ENCODE measurements around the gene OGFOD1. TPM values are rescaled to one million over a fixed set of nuclear protein-coding genes. Genes with fewer than 3 reads are reported as not detected.

The OGFOD1 gene
- total and polyA plus RNA-seq, 2 of the 13 experiments (the other 11 are each of a cell fraction or from before 2014, with no cell fraction given): 35.2 to 81.3 TPM

- TF ChIP-seq HMGXB4 (CRISPR knock-in tag; IDR thresholded peaks at IDR 0.05; ENCODE audit: borderline replicate concordance in 1 of 2, low read depth in 1 of 2): peak in 1 of 2 experiments; percentile 42; a peak in 1 of 4 replicates
- TF ChIP-seq ZSCAN31 (CRISPR knock-in tag; IDR thresholded peaks at IDR 0.05; ENCODE audit: low read depth): 0 out of 2 replicates have a peak, but pooled peaks have one; percentile 18
- no peak for TF ChIP-seq DMAP1 (CRISPR knock-in tag; IDR thresholded peaks at IDR 0.05)
- TF ChIP-seq ZNF609 (CRISPR knock-in tag; IDR thresholded peaks at IDR 0.05; ENCODE audit: borderline replicate concordance): no peak
- TF ChIP-seq ATF7-NPFF (CRISPR knock-in tag; IDR thresholded peaks at IDR 0.05; ENCODE audit: low read depth): peak; percentile 78
- 0 out of 2 replicates have a peak, but pooled peaks have one; percentile 24 for TF ChIP-seq ZNF142 (CRISPR knock-in tag; IDR thresholded peaks at IDR 0.05)
- peak; percentile 72; the same call in 1 of the 2 replicates for TF ChIP-seq ZSCAN21 (CRISPR knock-in tag; IDR thresholded peaks at IDR 0.05; ENCODE audit: borderline replicate concordance)
- TF ChIP-seq ZNF251 (CRISPR knock-in tag; IDR thresholded peaks at IDR 0.05): no peak
- 0 out of 2 replicates have a peak, but pooled peaks have one; percentile 37 for TF ChIP-seq ZNF513 (CRISPR knock-in tag; conservative IDR thresholded peaks at IDR 0.05)
- peak; percentile 15; the same call in 1 of the 2 replicates for TF ChIP-seq ZSCAN25 (CRISPR knock-in tag; IDR thresholded peaks at IDR 0.05)
- TF ChIP-seq MTA1 (CRISPR knock-in tag; IDR thresholded peaks at IDR 0.05; ENCODE audit: borderline replicate concordance): 0 out of 2 replicates have a peak, but pooled peaks have one; percentile 34
- TF ChIP-seq KLF16 (CRISPR knock-in tag; IDR thresholded peaks at IDR 0.05): no peak
- peak; percentile 94; the same call in 1 of the 2 replicates for TF ChIP-seq TOPORS (CRISPR knock-in tag; IDR thresholded peaks at IDR 0.05)
These were observed 26.4 kb upstream of the OGFOD1 start (continued) for GRCh38 chr16:56424791-56425438.

All from HepG2 (cell line).